GM18870 (cell line): Measurements from ENCODE around the gene LTBP2.

Experiments
- ATAC-seq: cut with Tn5 transposase; IDR thresholded peaks from one replicate; pipeline ENCODE4 v1.9.1; 2021; ENCODE audit warnings: moderate library complexity; ENCODE audit not compliant: unreplicated experiment

The LTBP2 gene

DNA sequence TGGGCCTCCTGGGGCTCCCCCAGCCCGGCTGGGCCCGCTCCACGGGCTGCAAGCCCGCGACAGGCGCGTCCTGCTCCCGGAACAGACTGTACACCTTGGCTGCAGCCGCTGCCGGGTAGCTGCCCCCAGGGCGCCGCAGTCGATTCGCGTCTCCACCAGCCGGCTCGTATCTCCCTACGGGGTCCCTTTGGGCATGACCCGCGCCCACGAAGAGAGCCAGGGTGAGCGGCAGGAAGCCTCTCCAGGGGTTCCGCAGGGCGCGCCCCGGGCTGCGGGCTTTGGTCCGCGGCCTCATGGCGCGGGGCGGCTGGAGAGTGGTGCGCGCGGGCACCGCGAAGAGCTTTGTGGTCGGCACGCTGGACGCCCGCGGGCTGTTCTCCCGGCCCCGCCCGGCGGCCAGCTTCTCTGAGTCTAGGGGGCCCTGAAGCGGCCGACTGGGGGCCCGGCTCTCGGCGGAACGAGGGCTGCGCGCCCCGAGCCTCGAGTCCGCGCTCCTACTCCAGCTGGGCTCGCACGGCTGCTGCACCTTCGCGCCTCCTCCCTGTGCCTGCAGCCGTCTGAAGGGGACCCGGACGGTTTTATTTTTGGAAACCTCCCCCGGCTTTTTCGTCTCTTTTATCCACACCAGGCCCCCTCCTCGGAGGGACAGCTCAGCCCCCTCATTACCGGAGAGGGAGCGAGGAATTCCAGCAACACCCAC lies at the start of gene LTBP2:
LTBP2 (minus strand) TSS at position 588 of the 700 bp plus-strand sequence; CDS start at position 295, 293 bp downstream.
- no peak for ATAC-seq

- ATAC-seq: no peak
These were observed 48.8 kb upstream of the LTBP2 start for GRCh38 chr14:74660863-74661262.

DNA sequence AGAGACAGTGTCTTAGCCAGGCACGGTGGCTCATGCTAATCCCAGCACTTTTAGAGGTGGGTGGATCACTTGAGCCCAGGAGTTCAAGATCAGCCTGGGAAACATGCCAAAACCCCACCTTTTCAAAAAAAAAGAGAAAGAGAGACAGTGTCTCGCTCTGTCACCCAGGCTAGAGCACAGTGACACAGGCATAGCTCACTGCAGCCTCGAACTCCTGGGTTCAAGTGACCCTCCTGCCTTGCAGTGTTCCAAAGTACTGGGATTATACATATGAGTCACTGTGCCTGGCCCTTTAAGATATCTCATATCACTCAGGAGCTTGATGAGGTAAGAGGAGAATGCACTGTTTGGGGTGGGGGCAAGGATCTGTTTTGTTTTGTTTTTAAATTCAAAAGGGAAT lies 48.1 kb upstream of the LTBP2 start:
- no peak for ATAC-seq

DNA sequence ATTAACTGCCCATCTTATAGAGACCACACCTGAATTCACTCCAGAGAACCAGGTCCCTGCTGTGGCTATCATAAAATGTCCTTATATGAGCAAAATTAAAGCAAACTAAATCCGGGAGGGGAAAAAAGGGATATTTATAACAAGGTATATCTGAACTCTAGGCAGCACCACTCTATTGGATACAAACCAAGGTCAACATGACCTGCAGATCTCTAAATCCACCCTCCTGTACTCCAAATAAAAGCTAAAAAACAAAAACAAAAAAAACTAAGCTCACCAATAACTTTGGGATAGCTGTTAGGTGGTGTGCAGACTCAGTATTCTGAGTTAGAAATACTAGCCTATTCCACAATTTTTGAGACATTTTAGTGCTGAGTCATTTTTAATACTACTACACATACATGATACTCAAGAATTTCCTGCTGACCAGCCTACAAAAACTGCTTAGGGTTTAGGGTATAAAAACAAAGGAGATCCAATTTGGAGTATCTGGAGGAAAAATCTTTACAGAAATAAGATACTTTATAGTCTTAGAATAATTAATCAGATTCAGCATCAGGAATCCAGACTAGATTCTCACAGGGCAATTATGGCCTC lies 46.6 kb upstream of the LTBP2 start:
- no peak for ATAC-seq

DNA sequence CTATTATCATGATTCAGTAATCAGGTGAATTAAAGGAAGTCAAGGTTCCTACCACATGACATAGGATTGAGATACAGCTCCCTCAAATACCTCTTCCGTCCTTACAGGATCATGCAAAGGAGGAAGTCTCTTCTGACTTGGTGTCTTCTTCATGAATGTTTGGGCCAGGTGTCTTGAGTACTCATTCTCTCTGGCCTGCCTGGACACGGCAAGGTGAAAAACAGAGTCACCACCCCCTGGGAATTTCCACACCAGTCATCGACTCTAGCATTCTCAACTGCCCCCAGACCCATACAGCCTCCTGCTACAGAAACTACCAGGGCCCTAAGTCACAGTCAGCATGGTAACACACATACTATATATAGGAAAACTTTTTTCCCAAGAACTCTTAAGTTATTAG lies 44.9 kb upstream of the LTBP2 start:
- ATAC-seq: no peak

- no peak for ATAC-seq
These were observed 43.8 kb upstream of the LTBP2 start for GRCh38 chr14:74655599-74656395.

- no peak for ATAC-seq
These were observed 42.9 kb upstream of the LTBP2 start for GRCh38 chr14:74654931-74655330.

DNA sequence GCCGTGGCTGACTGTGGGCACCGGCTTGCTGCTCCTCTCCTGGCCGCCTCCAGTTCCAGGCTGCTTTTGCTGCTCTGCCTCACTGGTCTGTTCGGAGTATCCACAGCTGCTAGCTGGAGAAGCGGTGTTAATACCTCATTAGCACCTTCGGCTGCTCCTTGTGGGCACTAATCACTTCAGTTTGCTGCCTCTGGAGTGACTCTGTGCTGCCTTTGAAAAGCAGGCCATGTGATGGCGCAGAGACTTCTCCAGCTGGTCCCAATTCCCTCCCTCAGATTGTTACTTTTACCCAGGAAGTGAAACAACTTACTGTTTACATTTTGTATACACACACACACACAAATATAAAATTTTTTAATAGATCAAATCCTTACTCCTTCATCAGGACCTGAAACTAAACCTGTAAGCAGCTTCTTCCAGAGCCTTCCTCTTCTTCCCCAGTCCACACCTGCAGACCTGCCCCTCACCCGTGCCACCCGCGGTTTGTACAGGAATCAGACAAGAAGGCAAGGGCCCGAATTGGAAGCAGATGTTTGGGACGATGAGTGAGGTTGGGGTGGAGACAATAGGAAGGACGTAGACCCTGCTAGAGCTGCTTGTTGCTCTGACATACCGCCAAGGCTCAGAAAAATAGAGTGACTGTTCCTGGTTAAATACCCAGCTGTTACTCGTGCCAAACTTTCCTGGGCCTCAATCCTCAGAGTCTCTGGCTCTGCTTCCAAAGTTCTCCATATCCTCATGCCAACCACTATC lies 41.5 kb upstream of the LTBP2 start:
- no peak for ATAC-seq

GRCh38 chr14:74652541-74652940 lies 40.5 kb upstream of the LTBP2 start:
- ATAC-seq: no peak

DNA sequence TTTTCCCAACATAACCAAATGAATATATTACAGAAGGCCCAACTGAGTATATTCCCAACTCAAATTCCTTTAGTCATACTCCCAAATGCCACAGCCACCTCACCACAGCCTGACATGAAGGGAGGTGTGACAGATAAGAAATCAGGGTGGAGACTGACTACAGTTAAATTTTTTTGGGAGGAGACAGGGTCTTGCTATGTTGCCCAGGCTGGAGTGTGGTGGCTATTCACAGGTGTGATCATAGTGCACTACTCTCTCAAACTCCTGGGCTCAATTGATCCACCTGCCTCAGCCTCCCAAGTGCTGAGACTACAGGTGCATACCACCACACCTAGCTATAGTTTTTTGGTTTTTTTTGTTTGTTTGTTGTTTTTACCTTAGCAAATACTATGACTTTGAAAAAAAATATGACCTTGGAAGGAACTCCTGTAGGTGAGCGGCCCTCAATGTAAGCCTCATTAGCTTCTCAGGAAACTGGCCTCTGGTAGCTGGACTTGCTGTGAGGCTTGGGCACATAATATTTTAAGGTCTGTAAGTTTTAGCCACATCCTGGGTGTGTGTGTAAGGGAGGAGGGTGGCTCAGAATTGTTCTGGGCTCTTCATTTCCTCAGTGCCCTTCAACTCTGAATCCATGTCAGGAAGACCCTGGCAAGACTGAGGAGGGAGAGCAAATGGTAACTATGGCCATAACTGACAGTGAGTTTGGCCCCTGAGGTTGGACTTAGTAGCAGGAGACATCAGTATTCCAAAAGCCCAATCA lies 39.1 kb upstream of the LTBP2 start:
- no peak for ATAC-seq

- no peak for ATAC-seq
These were observed 37.6 kb upstream of the LTBP2 start for GRCh38 chr14:74649673-74650072.

DNA sequence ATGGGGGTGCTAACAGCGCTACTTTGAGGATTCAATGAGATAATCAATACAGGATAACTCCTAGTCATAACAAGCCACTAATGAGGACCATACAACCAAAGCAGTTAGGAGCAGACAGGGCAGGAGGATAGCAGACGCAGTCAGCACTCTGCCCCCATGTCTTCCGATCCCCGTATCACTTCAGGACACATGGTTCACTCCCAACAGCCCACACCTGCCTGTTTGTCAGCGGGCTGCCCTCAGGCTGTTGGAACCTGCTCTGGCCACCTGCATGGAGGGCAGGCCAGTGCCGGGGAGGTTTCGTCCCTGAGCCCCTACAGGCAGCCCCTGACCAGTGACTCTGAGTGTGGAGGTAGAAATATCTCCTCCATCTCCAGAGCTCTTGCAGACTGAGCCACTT lies 37.1 kb upstream of the LTBP2 start:
- ATAC-seq: no peak

- no peak for ATAC-seq
These were observed 36.6 kb upstream of the LTBP2 start for GRCh38 chr14:74648601-74649000.

DNA sequence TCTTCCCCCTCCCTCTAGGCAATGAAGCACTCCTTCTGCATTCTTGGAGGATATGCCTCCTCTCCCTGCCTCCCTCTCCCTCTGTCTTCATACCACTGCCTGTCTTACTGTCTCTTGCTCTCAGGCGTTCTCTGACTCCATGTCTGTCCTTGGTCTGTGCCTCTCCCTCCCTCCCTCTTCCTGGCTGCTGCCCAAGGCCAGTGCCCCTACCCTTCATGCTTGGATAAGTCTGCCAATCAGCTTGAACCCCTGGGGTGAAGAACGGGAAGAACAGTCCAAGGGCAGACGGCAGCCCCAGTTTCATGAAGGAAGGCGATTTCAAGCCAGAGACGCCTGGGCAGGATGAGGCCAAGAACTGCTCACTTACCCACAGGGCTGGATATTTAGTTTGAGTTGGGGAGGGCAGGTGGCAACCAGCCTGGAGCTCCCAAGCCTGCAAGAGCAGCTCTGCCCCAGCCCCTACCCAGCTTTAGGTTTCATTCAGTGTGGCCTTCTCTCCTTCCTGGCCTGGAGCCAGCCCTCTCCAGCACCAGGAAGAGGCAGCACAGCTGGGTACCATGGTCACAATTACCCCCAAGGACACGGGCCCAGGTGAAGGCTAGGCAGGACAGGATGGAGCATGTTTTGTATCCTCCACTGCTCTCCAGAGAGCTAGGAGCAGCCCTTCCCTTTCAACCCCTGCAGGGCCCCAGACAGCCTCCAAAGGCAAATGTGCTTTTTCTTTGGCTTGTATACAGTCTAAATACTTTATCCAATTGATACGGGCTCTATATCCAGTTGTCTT lies 35.8 kb upstream of the LTBP2 start:
- ATAC-seq: no peak

DNA sequence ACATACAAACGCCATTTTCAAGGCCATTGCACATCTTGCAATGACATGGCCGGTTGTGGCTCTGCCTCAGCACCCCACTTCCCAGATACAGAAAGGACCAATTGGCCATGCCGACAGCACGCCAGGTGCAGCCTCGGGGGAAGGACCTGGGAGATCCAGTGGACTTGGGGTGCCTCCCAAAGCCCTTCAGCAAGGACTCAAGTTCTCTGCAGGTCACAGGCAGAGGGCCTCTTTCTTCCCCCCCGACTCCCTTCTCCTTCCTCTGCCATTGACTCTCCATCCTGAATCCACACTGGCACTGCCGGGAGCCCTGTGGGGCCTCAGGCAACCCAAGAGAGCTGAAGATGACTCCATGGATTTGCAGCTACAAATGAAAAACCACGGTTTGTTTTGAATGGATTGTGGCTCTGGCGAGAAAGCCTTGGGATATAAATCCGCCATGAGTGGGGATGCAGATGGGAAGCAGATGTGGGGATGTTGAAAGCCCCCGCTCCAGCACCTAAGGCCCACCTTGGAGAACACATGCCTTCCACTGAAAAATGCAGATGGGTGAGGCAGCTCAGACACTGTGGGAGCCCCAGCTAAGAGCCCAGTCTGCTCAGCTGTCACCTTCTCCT lies 35.1 kb upstream of the LTBP2 start:
- ATAC-seq: no peak

DNA sequence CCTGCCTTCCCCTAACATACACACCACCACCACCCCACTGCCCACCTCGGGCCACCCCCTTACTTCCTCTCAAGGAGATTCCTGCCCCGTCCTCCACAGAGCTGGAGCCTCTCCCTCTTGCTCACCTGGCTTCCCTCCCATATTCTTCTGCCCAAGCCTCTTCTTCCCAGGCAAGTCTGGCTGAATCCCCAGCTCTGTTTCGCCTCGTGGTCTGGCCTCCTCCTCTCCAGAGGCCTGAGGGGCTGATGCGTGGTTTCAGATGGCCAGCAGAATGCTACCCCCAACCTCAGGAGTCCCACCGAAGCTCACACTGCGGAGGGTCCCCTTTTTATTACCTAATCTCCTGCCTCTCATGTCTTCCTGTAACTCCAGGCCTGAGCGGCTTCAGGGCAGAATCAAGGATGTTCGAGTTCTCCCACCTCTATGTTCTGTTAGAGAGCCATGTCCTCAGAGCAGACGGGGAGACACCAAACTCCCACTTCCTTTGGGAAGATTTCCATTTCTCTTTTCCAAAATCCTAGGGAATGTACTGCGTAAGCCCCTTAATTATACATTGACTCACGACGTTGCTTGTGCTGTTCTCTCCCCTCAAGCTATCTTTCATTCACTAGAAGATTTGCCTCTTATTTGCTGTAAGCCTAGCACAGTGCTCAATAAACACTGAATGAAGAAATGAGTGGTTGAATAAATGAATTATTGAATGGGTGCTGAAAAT lies 33.9 kb upstream of the LTBP2 start:
- ATAC-seq: no peak

DNA sequence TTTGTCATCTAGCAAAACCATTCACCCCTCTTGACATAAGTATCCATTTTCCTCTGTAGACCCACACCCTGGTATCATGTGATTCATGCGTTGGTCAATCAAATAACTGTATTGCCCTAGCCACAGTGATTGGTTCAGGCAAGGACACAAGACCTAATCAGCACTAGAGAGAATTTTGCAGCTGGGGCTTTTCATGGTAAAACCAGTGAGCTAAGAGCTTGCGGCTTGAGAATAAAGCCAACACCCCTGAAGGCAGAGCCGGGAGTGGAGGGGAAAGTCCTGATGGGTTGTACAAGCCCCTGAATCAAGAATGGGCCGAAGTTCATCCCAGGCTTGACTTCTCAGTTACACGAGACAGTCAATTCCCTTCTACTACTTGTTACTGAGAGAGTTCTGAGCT lies 33.2 kb upstream of the LTBP2 start:
- ATAC-seq: no peak

DNA sequence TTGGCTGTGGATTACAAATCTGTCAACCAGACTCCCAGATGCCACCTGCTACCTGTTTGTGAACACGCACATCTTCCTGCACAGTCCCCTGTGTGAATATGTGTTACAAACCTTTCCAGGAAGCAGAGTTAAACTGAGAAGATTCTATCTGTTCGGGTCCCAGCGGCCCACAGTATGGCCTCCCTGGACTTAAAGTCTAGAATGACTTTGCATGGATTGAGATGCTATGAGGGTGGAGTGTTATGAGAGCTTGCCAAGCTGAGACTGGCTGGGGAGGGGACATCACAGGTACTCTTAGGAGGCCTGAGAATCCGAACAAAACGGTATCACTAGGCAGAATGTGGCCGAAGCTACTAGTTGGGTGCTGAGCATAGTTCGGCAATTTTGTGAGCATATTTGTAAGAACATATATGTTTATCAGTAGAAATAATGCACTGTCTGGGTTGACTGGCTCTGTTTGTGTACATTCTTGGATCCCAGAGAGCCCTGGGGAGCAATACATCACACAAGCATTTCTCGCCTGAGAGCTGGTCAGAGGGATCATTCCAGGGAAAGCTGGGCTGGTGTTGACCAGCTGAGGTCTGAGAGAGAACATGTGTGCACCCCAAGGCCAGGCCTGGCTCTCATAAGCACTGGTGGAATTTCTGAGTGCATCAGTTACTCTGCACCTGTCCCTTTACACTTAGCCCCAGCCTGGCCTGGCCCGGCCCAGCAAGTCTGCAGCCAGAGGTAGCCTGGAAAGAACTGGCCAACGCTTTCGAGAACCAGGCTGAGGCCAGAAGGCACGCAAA lies 29.8 kb upstream of the LTBP2 start:
- no peak for ATAC-seq
